Activated effector memory CD4-positive, alpha-beta T cell treated with anti-CD3 and anti-CD28 coated beads, Interleukin-2, amount 50 U/mL, for 16 hours (primary cell): Measurements from ENCODE around the gene SLC45A2.

Experiments
- DNase-seq: peaks from one replicate; pipeline ENCODE4 v3.0.0-alpha.2; 2020

The SLC45A2 gene

GRCh38 chr5:34007201-34007620, 22.7 kb upstream of the SLC45A2 start:
- DNase-seq: no peak

- DNase-seq: no peak
Measured at GRCh38 chr5:34005681-34006080, 21.2 kb upstream of the SLC45A2 start.

- DNase-seq: no peak
Measured at GRCh38 chr5:34005211-34005610, 20.7 kb upstream of the SLC45A2 start.

- no peak for DNase-seq
Measured at GRCh38 chr5:34003941-34004340, 19.4 kb upstream of the SLC45A2 start.

GRCh38 chr5:34002629-34003328, 18.3 kb upstream of the SLC45A2 start:
- no peak for DNase-seq

- no peak for DNase-seq
Measured at GRCh38 chr5:34001241-34001841, 16.8 kb upstream of the SLC45A2 start.

- DNase-seq: no peak
Measured at GRCh38 chr5:33999978-34000377, 15.5 kb upstream of the SLC45A2 start.

GRCh38 chr5:33997331-33997983, 13.0 kb upstream of the SLC45A2 start:
- DNase-seq: no peak

GRCh38 chr5:33995865-33996264, 11.4 kb upstream of the SLC45A2 start:
- no peak for DNase-seq

- no peak for DNase-seq
Measured at GRCh38 chr5:33994845-33995244, 10.4 kb upstream of the SLC45A2 start.

- DNase-seq: no peak
Measured at GRCh38 chr5:33992864-33993263, 8.4 kb upstream of the SLC45A2 start.

GRCh38 chr5:33985447-33985846, 954 bp upstream of the SLC45A2 start:
- DNase-seq: no peak

- no peak for DNase-seq
Measured at GRCh38 chr5:33984178-33984577, 315 bp downstream of the SLC45A2 start.

GRCh38 chr5:33981408-33982162, 2.9 kb downstream of the SLC45A2 start:
- no peak for DNase-seq

GRCh38 chr5:33980030-33980429, 4.5 kb downstream of the SLC45A2 start:
- no peak for DNase-seq

GRCh38 chr5:33978306-33978705, 6.2 kb downstream of the SLC45A2 start:
- no peak for DNase-seq

- no peak for DNase-seq
Measured at GRCh38 chr5:33976307-33976706, 8.2 kb downstream of the SLC45A2 start.

GRCh38 chr5:33975852-33976251, 8.6 kb downstream of the SLC45A2 start:
- no peak for DNase-seq

GRCh38 chr5:33973271-33973670, 11.2 kb downstream of the SLC45A2 start:
- no peak for DNase-seq

- DNase-seq: no peak
Measured at GRCh38 chr5:33969572-33970452, 14.7 kb downstream of the SLC45A2 start.

GRCh38 chr5:33968211-33969005, 16.1 kb downstream of the SLC45A2 start:
- no peak for DNase-seq

GRCh38 chr5:33966805-33967204, 17.7 kb downstream of the SLC45A2 start:
- DNase-seq: no peak
